Measurements from ENCODE around the gene ALG12. TPM values are rescaled to one million over a fixed set of nuclear protein-coding genes. Genes with fewer than 3 reads are reported as not detected.

The ALG12 gene
- total RNA-seq, 3 donors from 2014 or later (not counting 1 experiment from before 2014, with no cell fraction given), result 17.2 to 22.7 (median 19.2) TPM

DNA sequence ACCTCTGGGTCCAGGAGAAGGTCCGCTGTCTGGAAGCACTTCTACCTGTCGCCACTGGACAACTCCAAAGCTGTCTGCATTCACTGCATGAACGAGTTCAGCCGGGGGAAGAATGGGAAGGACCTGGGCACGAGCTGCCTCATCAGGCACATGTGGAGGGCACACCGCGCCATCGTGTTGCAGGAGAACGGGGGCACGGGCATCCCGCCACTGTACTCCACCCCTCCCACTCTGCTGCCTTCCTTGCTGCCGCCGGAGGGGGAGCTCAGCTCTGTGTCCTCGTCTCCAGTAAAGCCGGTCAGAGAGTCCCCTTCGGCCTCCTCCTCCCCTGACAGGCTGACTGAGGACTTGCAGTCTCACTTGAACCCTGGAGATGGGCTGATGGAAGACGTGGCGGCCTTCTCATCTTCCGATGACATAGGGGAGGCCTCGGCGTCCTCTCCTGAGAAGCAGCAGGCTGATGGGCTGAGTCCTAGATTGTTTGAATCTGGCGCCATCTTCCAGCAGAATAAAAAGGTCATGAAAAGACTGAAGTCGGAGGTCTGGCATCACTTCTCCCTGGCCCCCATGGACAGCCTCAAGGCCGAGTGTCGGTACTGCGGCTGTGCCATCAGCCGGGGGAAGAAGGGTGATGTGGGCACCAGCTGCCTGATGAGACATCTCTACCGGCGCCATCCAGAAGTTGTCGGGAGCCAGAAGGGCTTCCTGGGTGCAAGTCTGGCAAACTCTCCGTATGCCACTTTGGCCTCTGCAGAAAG is 33.6 kb downstream of the ALG12 start:
- Mint-ChIP-seq H3K27ac (no peak overlapping the region), H3K4me3 (no peak overlapping the region), H3K4me1 (peaks cover 28 to 42% of the 10 kb centered on the region in 2 donors), H3K9me3 (no peaks in the 10 kb centered on the region), H3K36me3 (peaks cover 11% of the 10 kb centered on the region), H3K27me3 (ENCODE audit: low read depth in 2 of 2) (no peaks in the 10 kb centered on the region)
- WGBS (ENCODE audit: insufficient coverage), result 95% methylated on average over 31 of the region's 31 CpGs
- H3K4me3 ChIP-seq (ENCODE audit: low read length), result no peak overlapping the region
- ATAC-seq, result no peak
- H3K9me3 ChIP-seq (ENCODE audit: control insufficient read depth, insufficient read depth, low read length), result peaks cover 2% of the 10 kb centered on the region
- H3K27ac ChIP-seq (ENCODE audit: low read length), result no peak overlapping the region
- peaks cover 27% of the 10 kb centered on the region for H3K4me1 ChIP-seq (ENCODE audit: control insufficient read depth, insufficient read depth, low read length)
- H3K27me3 ChIP-seq (ENCODE audit: control insufficient read depth, insufficient read depth, low read length), result no peaks in the 10 kb centered on the region
- no peak for TF ChIP-seq CTCF (IDR thresholded peaks at IDR 0.05)
- no peak for DNase-seq
- intact Hi-C loops (cut with micrococcal nuclease), result no loop called here
- peaks cover 28% of the 10 kb centered on the region for H3K36me3 ChIP-seq (ENCODE audit: control insufficient read depth, insufficient read depth, low read length)

GRCh38 chr22:49884075-49884474 is 34.2 kb downstream of the ALG12 start:
- no peak overlapping the region for H3K4me3 Mint-ChIP-seq
- H3K4me1 ChIP-seq (ENCODE audit: control insufficient read depth, insufficient read depth, low read length), result peaks cover 28% of the 10 kb centered on the region
- H3K27me3 Mint-ChIP-seq (ENCODE audit: low read depth in 2 of 2), result no peaks in the 10 kb centered on the region
- WGBS (ENCODE audit: insufficient coverage), result 97% methylated on average over 20 of the region's 20 CpGs
- H3K36me3 Mint-ChIP-seq, result peaks cover 11% of the 10 kb centered on the region
- no peak for TF ChIP-seq CTCF (IDR thresholded peaks at IDR 0.05)
- no peaks in the 10 kb centered on the region for H3K9me3 ChIP-seq (ENCODE audit: control insufficient read depth, insufficient read depth, low read length)
- H3K36me3 ChIP-seq (ENCODE audit: control insufficient read depth, insufficient read depth, low read length), result peaks cover 28% of the 10 kb centered on the region
- H3K9me3 Mint-ChIP-seq, result no peaks in the 10 kb centered on the region
- intact Hi-C loops (cut with micrococcal nuclease), result no loop called here
- peaks cover 28 to 42% of the 10 kb centered on the region in 2 donors for H3K4me1 Mint-ChIP-seq
- H3K27ac ChIP-seq (ENCODE audit: low read length), result no peak overlapping the region
- H3K4me3 ChIP-seq (ENCODE audit: low read length), result no peak overlapping the region
- no peak for ATAC-seq
- H3K27ac Mint-ChIP-seq, result no peak overlapping the region
- no peaks in the 10 kb centered on the region for H3K27me3 ChIP-seq (ENCODE audit: control insufficient read depth, insufficient read depth, low read length)
- DNase-seq, result no peak

GRCh38 chr22:49883294-49883640 is 35.0 kb downstream of the ALG12 start:
- H3K27ac ChIP-seq (ENCODE audit: low read length), result no peak overlapping the region
- intact Hi-C loops (cut with micrococcal nuclease), result no loop called here
- no peaks in the 10 kb centered on the region for H3K9me3 ChIP-seq (ENCODE audit: control insufficient read depth, insufficient read depth, low read length)
- H3K27me3 Mint-ChIP-seq (ENCODE audit: low read depth in 2 of 2), result no peaks in the 10 kb centered on the region
- peaks cover 28% of the 10 kb centered on the region for H3K4me1 ChIP-seq (ENCODE audit: control insufficient read depth, insufficient read depth, low read length)
- no peaks in the 10 kb centered on the region for H3K27me3 ChIP-seq (ENCODE audit: control insufficient read depth, insufficient read depth, low read length)
- H3K4me1 Mint-ChIP-seq, result peaks cover 28 to 46% of the 10 kb centered on the region in 2 donors
- H3K36me3 Mint-ChIP-seq, result peaks cover 11% of the 10 kb centered on the region
- H3K36me3 ChIP-seq (ENCODE audit: control insufficient read depth, insufficient read depth, low read length), result peaks cover 28% of the 10 kb centered on the region
- no peak for TF ChIP-seq CTCF (IDR thresholded peaks at IDR 0.05)
- no peak overlapping the region for H3K27ac Mint-ChIP-seq
- no peaks in the 10 kb centered on the region for H3K9me3 Mint-ChIP-seq
- ATAC-seq, result no peak
- H3K4me3 Mint-ChIP-seq, result no peak overlapping the region
- H3K4me3 ChIP-seq (ENCODE audit: low read length), result no peak overlapping the region
- no peak for DNase-seq
- WGBS (ENCODE audit: insufficient coverage), result 94% methylated on average over 4 of the region's 4 CpGs
